Globus pallidus (tissue), 1 donor: ENCODE measurements around the gene VWA3B.
"Not testable (repeated sequence)": the region's sequence is repeated elsewhere in the genome, so short reads cannot be mapped to it uniquely, and the experiment has no call there.

Experiments used
- DNase-seq: peaks from one replicate; pipeline ENCODE4 v3.0.0-alpha.2; 2015; ENCODE audit warnings: low spot score

Gene VWA3B

GRCh38 chr2:98253461-98254070 is 166.6 kb downstream of the VWA3B start:
- DNase-seq, result peak; percentile 27

- no peak for DNase-seq
Observed at GRCh38 chr2:98254504-98255059, 167.6 kb downstream of the VWA3B start.

- no peak for DNase-seq
Observed at GRCh38 chr2:98258906-98259305, 171.9 kb downstream of the VWA3B start.

- no peak for DNase-seq
Observed at GRCh38 chr2:98263362-98263761, 176.4 kb downstream of the VWA3B start.

GRCh38 chr2:98268225-98268624 is 181.3 kb downstream of the VWA3B start:
- DNase-seq, result not testable (repeated sequence)

GRCh38 chr2:98269274-98269673 is 182.3 kb downstream of the VWA3B start:
- peak; percentile 45 for DNase-seq

- no peak for DNase-seq
Observed at GRCh38 chr2:98269830-98270229, 182.9 kb downstream of the VWA3B start.

GRCh38 chr2:98277162-98277859 is 190.3 kb downstream of the VWA3B start:
- DNase-seq, result no peak

- no peak for DNase-seq
Observed at GRCh38 chr2:98278074-98278473, 191.1 kb downstream of the VWA3B start.

- DNase-seq, result no peak
Observed at GRCh38 chr2:98280376-98281102, 193.6 kb downstream of the VWA3B start.

- DNase-seq, result no peak
Observed at GRCh38 chr2:98281607-98282006, 194.6 kb downstream of the VWA3B start.

- no peak for DNase-seq
Observed at GRCh38 chr2:98282109-98282508, 195.1 kb downstream of the VWA3B start.

GRCh38 chr2:98293030-98293429 is 206.1 kb downstream of the VWA3B start:
- no peak for DNase-seq

- DNase-seq, result no peak
Observed at GRCh38 chr2:98293931-98294687, 207.1 kb downstream of the VWA3B start.

- peak; percentile 15 for DNase-seq
Observed at GRCh38 chr2:98294711-98295110, 207.7 kb downstream of the VWA3B start.

- DNase-seq, result peak; percentile 3
Observed at GRCh38 chr2:98295275-98295674, 208.3 kb downstream of the VWA3B start.

- no peak for DNase-seq
Observed at GRCh38 chr2:98295721-98296414, 208.9 kb downstream of the VWA3B start.

GRCh38 chr2:98296440-98296839 is 209.5 kb downstream of the VWA3B start:
- no peak for DNase-seq

GRCh38 chr2:98297817-98298682 is 211.1 kb downstream of the VWA3B start:
- no peak for DNase-seq

- no peak for DNase-seq
Observed at GRCh38 chr2:98298683-98299164, 211.8 kb downstream of the VWA3B start.
